Gastroesophageal sphincter (tissue), 3 donors: ENCODE measurements around the gene CTNNBL1.

Experiments
- POLR2A ChIP-seq, 2 donors: fragments of 450-650 bp; IDR thresholded peaks; one replicate each; pipeline ENCODE4 v1.6.1; 2017; ENCODE audit warnings: antibody characterized with exemption in 2 of 2, mild to moderate bottlenecking in 2 of 2, moderate library complexity in 1 of 2
- TF ChIP-seq, protein P1 (sequence below), 4 experiments: fragments of 200-600 bp in 2 of 4; fragments of 450-650 bp in 2 of 4; sonication (generic) in 1 of 4; IDR thresholded peaks; one replicate each; pipeline ENCODE4 v1.5.1; 2017 to 2019; ENCODE audit warnings: antibody characterized with exemption in 4 of 4, mild to moderate bottlenecking in 2 of 4, moderate library complexity in 2 of 4

DNA sequence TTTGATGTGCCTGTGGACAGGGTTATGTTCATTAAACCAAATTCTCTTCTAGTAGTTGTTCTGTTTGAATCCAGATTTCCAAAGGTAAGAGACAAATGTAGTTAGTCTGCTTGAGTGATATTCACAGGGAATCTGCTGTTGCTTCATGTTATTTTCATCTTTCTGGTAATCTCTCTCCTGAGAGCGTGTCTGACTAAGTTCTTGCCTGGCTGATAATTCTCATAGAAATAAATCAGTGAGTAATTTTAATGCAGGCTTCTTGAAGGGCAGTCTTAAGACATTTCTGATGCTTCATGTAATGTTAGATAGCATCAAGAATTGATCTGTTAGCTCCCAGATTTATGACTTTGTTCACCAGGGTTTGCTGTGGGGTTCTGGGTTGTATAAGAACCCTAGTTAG, 54.2 kb downstream of the CTNNBL1 start:
- TF ChIP-seq, protein P1, sequence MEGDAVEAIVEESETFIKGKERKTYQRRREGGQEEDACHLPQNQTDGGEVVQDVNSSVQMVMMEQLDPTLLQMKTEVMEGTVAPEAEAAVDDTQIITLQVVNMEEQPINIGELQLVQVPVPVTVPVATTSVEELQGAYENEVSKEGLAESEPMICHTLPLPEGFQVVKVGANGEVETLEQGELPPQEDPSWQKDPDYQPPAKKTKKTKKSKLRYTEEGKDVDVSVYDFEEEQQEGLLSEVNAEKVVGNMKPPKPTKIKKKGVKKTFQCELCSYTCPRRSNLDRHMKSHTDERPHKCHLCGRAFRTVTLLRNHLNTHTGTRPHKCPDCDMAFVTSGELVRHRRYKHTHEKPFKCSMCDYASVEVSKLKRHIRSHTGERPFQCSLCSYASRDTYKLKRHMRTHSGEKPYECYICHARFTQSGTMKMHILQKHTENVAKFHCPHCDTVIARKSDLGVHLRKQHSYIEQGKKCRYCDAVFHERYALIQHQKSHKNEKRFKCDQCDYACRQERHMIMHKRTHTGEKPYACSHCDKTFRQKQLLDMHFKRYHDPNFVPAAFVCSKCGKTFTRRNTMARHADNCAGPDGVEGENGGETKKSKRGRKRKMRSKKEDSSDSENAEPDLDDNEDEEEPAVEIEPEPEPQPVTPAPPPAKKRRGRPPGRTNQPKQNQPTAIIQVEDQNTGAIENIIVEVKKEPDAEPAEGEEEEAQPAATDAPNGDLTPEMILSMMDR (IDR thresholded peaks at IDR 0.05): no peak
- TF ChIP-seq POLR2A (IDR thresholded peaks at IDR 0.05): no peak
